HL-60 (cell line): ENCODE data around the gene MPC1.

Experiments
- TF ChIP-seq, protein P1 (sequence below): IDR thresholded peaks from one replicate; pipeline ENCODE4 v1.5.1; 2011; ENCODE audit warnings: low read length, control low read depth, inconsistent platforms; ENCODE audit not compliant: insufficient read depth
- TF ChIP-seq, protein P2 (sequence below): IDR thresholded peaks from 2 replicates; pipeline ENCODE4 v1.6.1; 2012; ENCODE audit warnings: low read depth; ENCODE audit not compliant: insufficient replicate concordance

DNA sequence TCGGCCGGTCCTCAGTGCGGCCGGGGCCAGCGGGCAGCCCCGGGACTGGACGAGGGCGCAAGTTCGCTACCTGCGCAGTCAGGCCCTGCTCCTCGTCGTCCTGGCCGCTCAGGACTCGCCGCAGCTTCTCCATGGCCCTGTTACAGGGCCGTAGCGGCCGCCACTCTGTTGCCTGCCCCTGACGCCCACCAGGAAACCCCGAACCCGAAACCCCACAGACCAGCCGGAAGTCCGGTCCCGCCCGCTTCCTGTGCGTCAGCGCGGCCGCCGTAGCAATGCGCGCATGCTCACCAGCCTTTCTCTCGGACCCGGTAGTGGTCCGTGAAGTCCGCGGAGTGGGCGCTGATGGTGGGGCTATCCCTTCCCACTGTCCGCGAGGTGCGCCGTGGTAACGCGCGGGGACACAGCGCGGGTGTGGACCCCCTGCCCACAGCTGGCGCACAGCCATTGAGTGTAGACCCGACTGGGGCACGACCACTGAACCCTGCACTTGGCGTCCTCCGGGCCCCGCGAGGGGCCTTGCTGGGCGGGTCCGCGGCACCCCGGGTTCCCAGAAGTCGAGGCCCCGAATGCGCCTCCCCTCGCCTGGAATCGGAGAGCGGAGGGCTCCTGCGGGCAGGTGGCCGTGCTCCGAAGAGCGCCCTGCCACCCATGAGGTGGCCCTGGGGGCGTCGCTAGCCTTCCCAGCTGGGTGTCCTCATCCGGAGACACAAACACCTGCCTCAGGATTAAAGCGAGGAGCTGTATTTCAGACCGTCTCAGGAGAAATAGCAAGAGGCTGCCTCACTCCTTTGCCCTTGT is 40.2 kb downstream of the MPC1 start, which contains the start of gene SFT2D1:
- TF ChIP-seq, protein P1, sequence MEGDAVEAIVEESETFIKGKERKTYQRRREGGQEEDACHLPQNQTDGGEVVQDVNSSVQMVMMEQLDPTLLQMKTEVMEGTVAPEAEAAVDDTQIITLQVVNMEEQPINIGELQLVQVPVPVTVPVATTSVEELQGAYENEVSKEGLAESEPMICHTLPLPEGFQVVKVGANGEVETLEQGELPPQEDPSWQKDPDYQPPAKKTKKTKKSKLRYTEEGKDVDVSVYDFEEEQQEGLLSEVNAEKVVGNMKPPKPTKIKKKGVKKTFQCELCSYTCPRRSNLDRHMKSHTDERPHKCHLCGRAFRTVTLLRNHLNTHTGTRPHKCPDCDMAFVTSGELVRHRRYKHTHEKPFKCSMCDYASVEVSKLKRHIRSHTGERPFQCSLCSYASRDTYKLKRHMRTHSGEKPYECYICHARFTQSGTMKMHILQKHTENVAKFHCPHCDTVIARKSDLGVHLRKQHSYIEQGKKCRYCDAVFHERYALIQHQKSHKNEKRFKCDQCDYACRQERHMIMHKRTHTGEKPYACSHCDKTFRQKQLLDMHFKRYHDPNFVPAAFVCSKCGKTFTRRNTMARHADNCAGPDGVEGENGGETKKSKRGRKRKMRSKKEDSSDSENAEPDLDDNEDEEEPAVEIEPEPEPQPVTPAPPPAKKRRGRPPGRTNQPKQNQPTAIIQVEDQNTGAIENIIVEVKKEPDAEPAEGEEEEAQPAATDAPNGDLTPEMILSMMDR: no peak
- TF ChIP-seq, protein P2, sequence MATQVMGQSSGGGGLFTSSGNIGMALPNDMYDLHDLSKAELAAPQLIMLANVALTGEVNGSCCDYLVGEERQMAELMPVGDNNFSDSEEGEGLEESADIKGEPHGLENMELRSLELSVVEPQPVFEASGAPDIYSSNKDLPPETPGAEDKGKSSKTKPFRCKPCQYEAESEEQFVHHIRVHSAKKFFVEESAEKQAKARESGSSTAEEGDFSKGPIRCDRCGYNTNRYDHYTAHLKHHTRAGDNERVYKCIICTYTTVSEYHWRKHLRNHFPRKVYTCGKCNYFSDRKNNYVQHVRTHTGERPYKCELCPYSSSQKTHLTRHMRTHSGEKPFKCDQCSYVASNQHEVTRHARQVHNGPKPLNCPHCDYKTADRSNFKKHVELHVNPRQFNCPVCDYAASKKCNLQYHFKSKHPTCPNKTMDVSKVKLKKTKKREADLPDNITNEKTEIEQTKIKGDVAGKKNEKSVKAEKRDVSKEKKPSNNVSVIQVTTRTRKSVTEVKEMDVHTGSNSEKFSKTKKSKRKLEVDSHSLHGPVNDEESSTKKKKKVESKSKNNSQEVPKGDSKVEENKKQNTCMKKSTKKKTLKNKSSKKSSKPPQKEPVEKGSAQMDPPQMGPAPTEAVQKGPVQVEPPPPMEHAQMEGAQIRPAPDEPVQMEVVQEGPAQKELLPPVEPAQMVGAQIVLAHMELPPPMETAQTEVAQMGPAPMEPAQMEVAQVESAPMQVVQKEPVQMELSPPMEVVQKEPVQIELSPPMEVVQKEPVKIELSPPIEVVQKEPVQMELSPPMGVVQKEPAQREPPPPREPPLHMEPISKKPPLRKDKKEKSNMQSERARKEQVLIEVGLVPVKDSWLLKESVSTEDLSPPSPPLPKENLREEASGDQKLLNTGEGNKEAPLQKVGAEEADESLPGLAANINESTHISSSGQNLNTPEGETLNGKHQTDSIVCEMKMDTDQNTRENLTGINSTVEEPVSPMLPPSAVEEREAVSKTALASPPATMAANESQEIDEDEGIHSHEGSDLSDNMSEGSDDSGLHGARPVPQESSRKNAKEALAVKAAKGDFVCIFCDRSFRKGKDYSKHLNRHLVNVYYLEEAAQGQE: peak; percentile 33
